K562 (cell line): Measurements from ENCODE around the gene AKAP12. TPM values are rescaled to one million over a fixed set of nuclear protein-coding genes. Genes with fewer than 3 reads are reported as not detected.
A peak's percentile ranks its signal among the peaks of the same experiment; 100 is the strongest.

ENCODE experiments used
- ATAC-seq: fragments of 200-7000 bp; cut with Tn5 transposase; 3 replicates; pipeline ENCODE4 v1.9.1; 2020; ENCODE audit warnings: moderate library complexity
- BruUV-seq: library from RNA; stranded (reverse); fragments of 400-500 nt; replicated peaks from 2 replicates; lab custom pipeline; 2021; lab: Mats Ljungman, UMichigan
- CTCF ChIA-PET: fragments of 300-600 bp; formaldehyde crosslinking; extraction: SDS; loops from one replicate; lab custom pipeline; 2021; ENCODE audit warnings: low intra/inter-chr PET ratio; lab: Yijun Ruan, JAX
- POLR2A ChIA-PET: fragments of 300-600, 350-650 bp; sonication (Branson Sonifier 250); formaldehyde crosslinking; extraction: SDS; loops from one replicate; lab custom pipeline; 2021; ENCODE audit warnings: antibody characterized with exemption, inconsistent platforms; lab: Yijun Ruan, JAX
- DNase-seq, 4 experiments: peaks; one replicate each; pipeline versions ENCODE4 v3.0.0 to v3.0.0-alpha.2; 2011 to 2018; ENCODE audit warnings: low spot score in 3 of 4, mixed read lengths in 3 of 4; ENCODE audit errors: extremely low read depth in 1 of 4
- FAIRE-seq: peaks from 2 replicates; lab custom pipeline; 2011; peaks lifted over from hg19 to GRCh38; lab: Jason Lieb, UNC
- H2AFZ ChIP-seq: 2 replicates; pipeline ENCODE4 v1.6.0; 2011; ENCODE audit warnings: low read depth, low read length, control low read depth, inconsistent platforms
- H3K27ac ChIP-seq: fragments of 200-600 bp; 3 replicates; pipeline ENCODE4 v1.8.0; 2011; ENCODE audit warnings: low read depth, mild to moderate bottlenecking, control low read depth, inconsistent platforms, low read length, moderate library complexity, mixed read lengths; ENCODE audit errors: extremely low read depth
- H3K27me3 ChIP-seq, 2 experiments: fragments of 300-600 bp in 1 of 2; 2 replicates in 1 of 2; 3 replicates in 1 of 2; pipeline versions ENCODE4 v1.6.0 to v1.8.0; 2011; ENCODE audit warnings: inconsistent platforms in 2 of 2, low read length in 2 of 2, mild to moderate bottlenecking in 1 of 2, mixed read lengths in 1 of 2, moderate library complexity in 1 of 2; ENCODE audit not compliant: control insufficient read depth in 2 of 2, insufficient read depth in 2 of 2
- H3K36me3 ChIP-seq: fragments of 300-600 bp; 3 replicates; pipeline ENCODE4 v1.8.0; 2011; ENCODE audit warnings: mild to moderate bottlenecking, low read length, inconsistent platforms; ENCODE audit not compliant: control insufficient read depth, insufficient read depth
- H3K4me1 ChIP-seq, 2 experiments: fragments of 200-600 bp in 1 of 2; replicated peaks in 1 of 2; 2 replicates in 1 of 2; 3 replicates in 1 of 2; pipeline versions ENCODE4 v1.5.1 to v1.8.0; 2011; ENCODE audit warnings: inconsistent platforms in 2 of 2, low read length in 2 of 2, mild to moderate bottlenecking in 1 of 2, mixed read lengths in 1 of 2, moderate library complexity in 1 of 2; ENCODE audit not compliant: control insufficient read depth in 2 of 2, insufficient read depth in 2 of 2
- H3K4me2 ChIP-seq: 2 replicates; pipeline ENCODE4 v1.6.1; 2011; ENCODE audit warnings: low read length, control low read depth, inconsistent platforms, mixed read lengths; ENCODE audit not compliant: insufficient read depth
- H3K4me3 ChIP-seq: fragments of 200-600 bp; sonication (generic), shearing (Covaris generic); 2 replicates; pipeline ENCODE4 v1.5.1; 2016; ENCODE audit warnings: control low read depth, inconsistent platforms
- H3K79me2 ChIP-seq: fragments of 200-600 bp; 3 replicates; pipeline ENCODE4 v1.8.0; 2011; ENCODE audit warnings: low read length, inconsistent platforms; ENCODE audit not compliant: control insufficient read depth, insufficient read depth
- H3K9ac ChIP-seq, 2 experiments: 2 replicates each; pipeline versions ENCODE4 v1.6.0 to v1.6.1; 2011; ENCODE audit warnings: low read depth in 2 of 2, low read length in 2 of 2, control low read depth in 1 of 2, inconsistent platforms in 1 of 2, mild to moderate bottlenecking in 1 of 2, mixed read lengths in 1 of 2; ENCODE audit not compliant: insufficient read depth in 1 of 2
- H3K9me1 ChIP-seq: one replicate; pipeline ENCODE4 v1.6.0; 2011; ENCODE audit warnings: inconsistent platforms, mild to moderate bottlenecking, low read length, moderate library complexity; ENCODE audit not compliant: control insufficient read depth, insufficient read depth
- H3K9me3 ChIP-seq: replicated peaks from 2 replicates; pipeline ENCODE4 v1.5.1; 2011; ENCODE audit warnings: low read depth, low read length, inconsistent platforms; ENCODE audit not compliant: control insufficient read depth, insufficient read depth
- H4K20me1 ChIP-seq: replicated peaks from 2 replicates; pipeline ENCODE4 v1.6.1; 2011; ENCODE audit warnings: low read length, inconsistent platforms, mixed read lengths; ENCODE audit not compliant: control insufficient read depth, insufficient read depth
- CBX2 ChIP-seq: fragments of 200-600 bp; sonication (generic); IDR thresholded peaks from one replicate; pipeline ENCODE4 v1.6.1; 2012; ENCODE audit warnings: mild to moderate bottlenecking, low read length, inconsistent platforms; ENCODE audit not compliant: insufficient read depth, poor library complexity, severe bottlenecking
- LEF1 ChIP-seq: fragments of 450-650 bp; IDR thresholded peaks from 2 replicates; pipeline ENCODE4 v1.6.1; 2016; ENCODE audit warnings: mild to moderate bottlenecking
- NCOA1 ChIP-seq: fragments of 450-650 bp; IDR thresholded peaks from 2 replicates; pipeline ENCODE4 v1.6.1; 2016; ENCODE audit warnings: low read depth
- SIX5 ChIP-seq, 2 experiments: IDR thresholded peaks; 2 replicates each; pipeline ENCODE4 v1.6.1; 2011; ENCODE audit warnings: low read length in 2 of 2, borderline replicate concordance in 1 of 2, low read depth in 1 of 2, mild to moderate bottlenecking in 1 of 2, moderate library complexity in 1 of 2; ENCODE audit not compliant: insufficient read depth in 1 of 2
- ZEB2 ChIP-seq: fragments of 450-650 bp; IDR thresholded peaks from 2 replicates; pipeline ENCODE4 v1.6.1; 2016
- in situ Hi-C: fragments of 300-500 bp; cut with MboI; formaldehyde crosslinking; loops from 4 replicates; pipeline ENCODE4 v1.15.0; 2018; ENCODE audit warnings: inconsistent platforms, mixed read lengths
- intact Hi-C: fragments of 100-400 bp; cut with micrococcal nuclease; formaldehyde crosslinking; loops from 2 replicates; pipeline ENCODE4 v1.14.2; 2022
- polyA plus RNA-seq, 8 experiments: library from polyadenylated mRNA; depleted of rRNA in 4 of 8; stranded (reverse) in 5 of 8; unstranded in 3 of 8; fragments of >200 nt; fragmentation: Nextera tagmentation in 2 of 8; fragmentation: Illumina TruSeq in 1 of 8; extraction: Ambion mirVana in 2 of 8; extraction: Trizol in 1 of 8; gene quantifications; 2 replicates each; pipeline versions ENCODE4 v1.2.1 to v1.2.3, GENCODE V29; 2011 to 2014; ENCODE audit warnings: inconsistent platforms in 1 of 8, missing spikeins in 1 of 8
- total RNA-seq, 7 experiments: library from RNA; depleted of rRNA in 6 of 7; stranded (reverse); fragments of >200 nt in 6 of 7; fragmentation: Illumina TruSeq in 2 of 7; extraction: Trizol in 2 of 7; gene quantifications; 2 replicates each; pipeline versions ENCODE4 v1.2.1 to v1.2.3, GENCODE V29; 2011 to 2021; ENCODE audit warnings: low replicate concordance in 1 of 7
- TF ChIP-seq, protein P1 (sequence below): fragments of 250-450 bp; sonication (Bioruptor Pico); IDR thresholded peaks from 2 replicates; pipeline ENCODE4 v1.5.0; 2020; ENCODE audit warnings: mild to moderate bottlenecking

Gene AKAP12
- total and polyA plus RNA-seq, 9 of the 15 experiments (the other 6 are each of a cell fraction or from before 2014, with no cell fraction given): 0.08 to 2.0 (median 0.62) TPM

DNA sequence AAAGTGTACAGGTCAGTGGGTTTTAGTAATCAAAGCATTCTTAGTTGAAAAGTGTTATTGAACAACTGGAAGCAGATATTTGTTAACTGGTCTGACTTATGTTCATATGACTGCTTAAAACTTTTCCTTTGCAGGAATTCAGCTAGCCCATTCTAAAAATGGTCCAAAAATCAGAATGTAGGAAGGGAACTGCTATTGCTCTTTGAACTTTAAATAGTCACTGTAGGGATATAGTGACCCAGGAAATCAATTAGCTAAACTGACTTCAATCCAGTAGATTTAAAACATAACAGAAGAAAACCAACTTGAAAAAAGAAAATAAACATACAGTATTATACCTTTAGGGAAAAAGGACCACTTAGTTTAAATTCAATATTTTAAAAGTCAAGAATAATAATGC, 25.5 kb downstream of the AKAP12 start:
- no peak for DNase-seq
- FAIRE-seq: no peak
- no peak overlapping the region for H2AFZ ChIP-seq
- no peaks in the 10 kb centered on the region for H3K36me3 ChIP-seq
- H4K20me1 ChIP-seq: no peaks in the 10 kb centered on the region
- no peaks in the 10 kb centered on the region for H3K4me1 ChIP-seq
- no peaks in the 10 kb centered on the region for H3K9me3 ChIP-seq
- ChIA-PET CTCF (no interaction called here), POLR2A (interaction anchor here (0.6 to 0.8 kb wide), 2 partner anchors 14 to 45 kb away, joined by 3 read pairs; no protein-coding TSS in a partner anchor)
- in situ Hi-C loops: no loop called here
- peaks cover 45 to 51% of the 10 kb centered on the region in 2 experiments for H3K27me3 ChIP-seq
- no TSS peak for BruUV-seq
- no peak overlapping the region for H3K4me3 ChIP-seq
- H3K9ac ChIP-seq: no peak overlapping the region
- ATAC-seq: no peak
- H3K27ac ChIP-seq: no peak overlapping the region
- no peak for TF ChIP-seq NCOA1
- TF ChIP-seq ZEB2: no peak
- no peak for TF ChIP-seq LEF1
- TF ChIP-seq, protein P1, sequence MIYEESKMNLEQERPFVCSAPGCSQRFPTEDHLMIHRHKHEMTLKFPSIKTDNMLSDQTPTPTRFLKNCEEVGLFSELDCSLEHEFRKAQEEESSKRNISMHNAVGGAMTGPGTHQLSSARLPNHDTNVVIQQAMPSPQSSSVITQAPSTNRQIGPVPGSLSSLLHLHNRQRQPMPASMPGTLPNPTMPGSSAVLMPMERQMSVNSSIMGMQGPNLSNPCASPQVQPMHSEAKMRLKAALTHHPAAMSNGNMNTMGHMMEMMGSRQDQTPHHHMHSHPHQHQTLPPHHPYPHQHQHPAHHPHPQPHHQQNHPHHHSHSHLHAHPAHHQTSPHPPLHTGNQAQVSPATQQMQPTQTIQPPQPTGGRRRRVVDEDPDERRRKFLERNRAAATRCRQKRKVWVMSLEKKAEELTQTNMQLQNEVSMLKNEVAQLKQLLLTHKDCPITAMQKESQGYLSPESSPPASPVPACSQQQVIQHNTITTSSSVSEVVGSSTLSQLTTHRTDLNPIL (CRISPR knock-in tag): no peak
- TF ChIP-seq SIX5 (IDR thresholded peaks at IDR 0.05; ENCODE audit: borderline replicate concordance in 1 of 2, insufficient read depth in 1 of 2, low read depth in 1 of 2, low read length in 2 of 2): no peak
- TF ChIP-seq CBX2: peak; percentile 51
- intact Hi-C loops: no loop called here
- no peaks in the 10 kb centered on the region for H3K79me2 ChIP-seq
- no peak overlapping the region for H3K4me2 ChIP-seq
- no peaks in the 10 kb centered on the region for H3K9me1 ChIP-seq
